Sigmoid colon (tissue), 7 donors: ENCODE data around the gene FAR2. TPM values are rescaled to one million over a fixed set of nuclear protein-coding genes. Genes with fewer than 3 reads are reported as not detected.

ENCODE experiments used
- DNase-seq: peaks from one replicate; pipeline ENCODE4 v3.0.0-alpha.2; 2019
- H3K27ac ChIP-seq, 4 donors: fragments of 200-600 bp; sonication (generic); one replicate each; pipeline ENCODE4 v1.5.1; 2016 to 2019; ENCODE audit warnings: mild to moderate bottlenecking in 1 of 4
- H3K27me3 ChIP-seq, 3 donors: fragments of 200-600 bp; sonication (generic); one replicate each; pipeline ENCODE4 v1.5.1; 2019; ENCODE audit warnings: mild to moderate bottlenecking in 1 of 3
- H3K36me3 ChIP-seq, 4 donors: fragments of 200-600 bp; sonication (generic); one replicate each; pipeline ENCODE4 v1.5.1; 2016 to 2019
- H3K4me1 ChIP-seq, 4 donors: fragments of 200-600 bp; sonication (generic); one replicate each; pipeline ENCODE4 v1.5.1; 2017 to 2019
- H3K4me3 ChIP-seq, 4 donors: fragments of 200-600 bp; sonication (generic); one replicate each; pipeline ENCODE4 v1.5.1; 2017 to 2019; ENCODE audit warnings: mild to moderate bottlenecking in 2 of 4, moderate library complexity in 1 of 4
- H3K9me3 ChIP-seq, 4 donors: fragments of 200-600 bp in 3 of 4; sonication (generic) in 3 of 4; one replicate each; pipeline versions ENCODE4 v1.5.1 to v1.6.1; 2013 to 2019
- CTCF ChIP-seq, 4 experiments: fragments of 450-650 bp in 3 of 4; fragments of 200-600 bp in 1 of 4; IDR thresholded peaks; one replicate each; pipeline ENCODE4 v1.5.1; 2016 to 2019; ENCODE audit warnings: antibody characterized with exemption in 4 of 4, mild to moderate bottlenecking in 3 of 4, moderate library complexity in 2 of 4
- EP300 ChIP-seq, 4 donors: sonication (generic); formaldehyde crosslinking; IDR thresholded peaks; one replicate each; pipeline ENCODE4 v1.6.1; 2017; ENCODE audit warnings: antibody characterized with exemption in 4 of 4
- POLR2A ChIP-seq, 2 donors: fragments of 450-650 bp; IDR thresholded peaks; one replicate each; pipeline ENCODE4 v1.6.1; 2016; ENCODE audit warnings: antibody characterized with exemption in 2 of 2, mild to moderate bottlenecking in 2 of 2, moderate library complexity in 2 of 2
- POLR2AphosphoS5 ChIP-seq, 4 donors: sonication (generic); formaldehyde crosslinking; IDR thresholded peaks; one replicate each; pipeline ENCODE4 v1.6.1; 2017; ENCODE audit warnings: antibody characterized with exemption in 4 of 4
- WGBS, 2 donors: extraction: QIAGEN DNeasy Blood & Tissue Kit; methylation state at CpG; one replicate each; pipeline ENCODE4 v1.1.7; 2013; 5-methylcytosine and 5-hydroxymethylcytosine counted together
- intact Hi-C: fragments of 100-400 bp; cut with DNase I; formaldehyde crosslinking; loops from one replicate; pipeline ENCODE4 v1.15.1; 2023
- polyA plus RNA-seq, 3 donors: library from polyadenylated mRNA; stranded (reverse); fragments of 200-250 nt; gene quantifications; one replicate each; pipeline ENCODE4 v1.2.3, GENCODE V29; 2013
- total RNA-seq, 4 donors: library from RNA; depleted of rRNA; stranded (reverse); fragments of >200 nt; gene quantifications; one replicate each; pipeline ENCODE4 v1.1.0, GENCODE V29; 2016
- donor health status: healthy with polysubstance abuse.
- donor health status: Bipolar disorder and iron deficiency.
- donor health status: healthy.

FAR2 gene
- total and polyA plus RNA-seq, 7 donors: 11.1 to 46.7 (median 13.0) TPM

DNA sequence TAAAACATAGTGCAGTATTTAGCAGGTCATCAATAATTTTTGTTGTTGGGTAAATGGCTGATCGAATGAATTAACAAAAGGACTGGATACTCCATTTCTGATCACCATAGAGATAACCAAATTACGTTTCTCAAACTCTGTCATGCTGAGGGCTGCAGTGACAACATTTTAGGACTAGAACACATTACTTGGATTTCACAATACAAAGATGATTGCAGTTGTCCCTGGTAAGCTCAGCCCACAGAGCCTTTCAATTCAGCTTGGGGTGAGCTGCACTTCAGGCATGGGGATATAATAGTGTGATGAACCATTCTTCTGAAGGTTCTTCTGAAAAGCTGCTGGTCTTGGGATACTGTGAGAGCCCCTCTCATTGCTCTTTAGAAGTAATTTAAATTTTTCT lies 74.3 kb downstream of the FAR2 start:
- WGBS, 2 donors: 93 to 97% methylated on average over 2 of the region's 2 CpGs
- Histone ChIP-seq H3K27ac (no peak overlapping the region), H3K4me3 (no peak overlapping the region), H3K27me3 (no peaks in the 10 kb centered on the region), H3K4me1 (no peaks in the 10 kb centered on the region), H3K9me3 (no peaks in the 10 kb centered on the region), H3K36me3 (no peaks in the 10 kb centered on the region)
- intact Hi-C loops: no loop called here
- no peak for DNase-seq
- TF ChIP-seq POLR2A (IDR thresholded peaks at IDR 0.05) (no peak), EP300 (IDR thresholded peaks at IDR 0.05) (no peak), POLR2AphosphoS5 (IDR thresholded peaks at IDR 0.05) (no peak), CTCF (IDR thresholded peaks at IDR 0.05) (no peak)

GRCh38 chr12:29223956-29224543 lies 75.0 kb downstream of the FAR2 start:
- H3K4me3 ChIP-seq: no peak overlapping the region
- DNase-seq: no peak
- no peaks in the 10 kb centered on the region for H3K36me3 ChIP-seq
- intact Hi-C loops: no loop called here
- 87 to 88% methylated on average over 2 of the region's 2 CpGs for WGBS, 2 donors
- H3K4me1 ChIP-seq: no peaks in the 10 kb centered on the region
- no peaks in the 10 kb centered on the region for H3K9me3 ChIP-seq
- no peaks in the 10 kb centered on the region for H3K27me3 ChIP-seq
- H3K27ac ChIP-seq: no peak overlapping the region
- TF ChIP-seq EP300 (IDR thresholded peaks at IDR 0.05) (no peak), POLR2AphosphoS5 (IDR thresholded peaks at IDR 0.05) (no peak), CTCF (IDR thresholded peaks at IDR 0.05) (no peak), POLR2A (IDR thresholded peaks at IDR 0.05) (no peak)

DNA sequence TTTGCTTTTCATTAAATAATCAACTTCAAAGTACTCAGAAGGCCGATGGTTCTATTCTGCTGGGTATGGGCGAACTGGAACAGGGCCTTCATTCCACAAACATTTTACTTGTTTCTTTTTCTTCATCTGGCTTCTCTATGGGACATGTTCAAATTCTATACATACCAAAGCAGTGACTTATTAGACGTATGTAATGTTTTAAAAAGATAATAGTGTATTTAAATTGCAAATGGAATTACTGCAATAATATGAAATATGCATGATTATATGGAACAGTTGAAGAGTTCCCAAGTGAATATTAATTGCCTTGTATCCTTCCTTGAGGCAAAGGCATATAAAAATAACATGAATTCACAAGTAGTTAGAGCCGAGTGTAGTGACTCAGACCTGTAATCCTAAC lies 75.5 kb downstream of the FAR2 start:
- no peaks in the 10 kb centered on the region for H3K27me3 ChIP-seq
- no peak for DNase-seq
- H3K9me3 ChIP-seq: no peaks in the 10 kb centered on the region
- 68 to 93% methylated on average over 4 of the region's 4 CpGs for WGBS, 2 donors
- no peak overlapping the region for H3K4me3 ChIP-seq
- intact Hi-C loops: no loop called here
- no peaks in the 10 kb centered on the region for H3K4me1 ChIP-seq
- H3K27ac ChIP-seq: no peak overlapping the region
- no peak for TF ChIP-seq POLR2A (IDR thresholded peaks at IDR 0.05)
- no peak for TF ChIP-seq POLR2AphosphoS5 (IDR thresholded peaks at IDR 0.05)
- no peaks in the 10 kb centered on the region for H3K36me3 ChIP-seq

GRCh38 chr12:29225834-29226233 lies 76.8 kb downstream of the FAR2 start:
- DNase-seq: no peak
- TF ChIP-seq POLR2AphosphoS5 (IDR thresholded peaks at IDR 0.05) (no peak), POLR2A (IDR thresholded peaks at IDR 0.05) (no peak), CTCF (IDR thresholded peaks at IDR 0.05) (no peak), EP300 (IDR thresholded peaks at IDR 0.05) (no peak)
- H3K27ac ChIP-seq: no peak overlapping the region
- H3K36me3 ChIP-seq: no peaks in the 10 kb centered on the region
- no peaks in the 10 kb centered on the region for H3K4me1 ChIP-seq
- no peaks in the 10 kb centered on the region for H3K27me3 ChIP-seq
- H3K9me3 ChIP-seq: no peaks in the 10 kb centered on the region
- H3K4me3 ChIP-seq: no peak overlapping the region
- WGBS, 2 donors: 22 to 65% methylated on average over 2 of the region's 2 CpGs
- intact Hi-C loops: no loop called here

GRCh38 chr12:29226616-29227015 lies 77.5 kb downstream of the FAR2 start:
- Histone ChIP-seq H3K27ac (no peak overlapping the region), H3K27me3 (no peaks in the 10 kb centered on the region), H3K9me3 (no peaks in the 10 kb centered on the region), H3K36me3 (no peaks in the 10 kb centered on the region), H3K4me1 (no peaks in the 10 kb centered on the region), H3K4me3 (no peak overlapping the region)
- TF ChIP-seq EP300 (IDR thresholded peaks at IDR 0.05) (no peak), CTCF (IDR thresholded peaks at IDR 0.05) (no peak), POLR2A (IDR thresholded peaks at IDR 0.05) (no peak), POLR2AphosphoS5 (IDR thresholded peaks at IDR 0.05) (no peak)
- intact Hi-C loops: no loop called here
- DNase-seq: no peak
